K562 (cell line): ENCODE data around the gene MAGI1. TPM values are rescaled to one million over a fixed set of nuclear protein-coding genes. Genes with fewer than 3 reads are reported as not detected.

ENCODE experiments used
- ATAC-seq: fragments of 200-7000 bp; cut with Tn5 transposase; 3 replicates; pipeline ENCODE4 v1.9.1; 2020; ENCODE audit warnings: moderate library complexity
- BruUV-seq: library from RNA; stranded (reverse); fragments of 400-500 nt; replicated peaks from 2 replicates; lab custom pipeline; 2021; lab: Mats Ljungman, UMichigan
- CTCF ChIA-PET: fragments of 300-600 bp; formaldehyde crosslinking; extraction: SDS; loops from one replicate; lab custom pipeline; 2021; ENCODE audit warnings: low intra/inter-chr PET ratio; lab: Yijun Ruan, JAX
- POLR2A ChIA-PET: fragments of 300-600, 350-650 bp; sonication (Branson Sonifier 250); formaldehyde crosslinking; extraction: SDS; loops from one replicate; lab custom pipeline; 2021; ENCODE audit warnings: antibody characterized with exemption, inconsistent platforms; lab: Yijun Ruan, JAX
- DNase-seq, 4 experiments: peaks; one replicate each; pipeline versions ENCODE4 v3.0.0 to v3.0.0-alpha.2; 2011 to 2018; ENCODE audit warnings: low spot score in 3 of 4, mixed read lengths in 3 of 4; ENCODE audit errors: extremely low read depth in 1 of 4
- FAIRE-seq: peaks from 2 replicates; lab custom pipeline; 2011; peaks lifted over from hg19 to GRCh38; lab: Jason Lieb, UNC
- H2AFZ ChIP-seq: 2 replicates; pipeline ENCODE4 v1.6.0; 2011; ENCODE audit warnings: low read depth, low read length, control low read depth, inconsistent platforms
- H3K27ac ChIP-seq: fragments of 200-600 bp; 3 replicates; pipeline ENCODE4 v1.8.0; 2011; ENCODE audit warnings: low read depth, mild to moderate bottlenecking, control low read depth, inconsistent platforms, low read length, moderate library complexity, mixed read lengths; ENCODE audit errors: extremely low read depth
- H3K27me3 ChIP-seq, 2 experiments: fragments of 300-600 bp in 1 of 2; 2 replicates in 1 of 2; 3 replicates in 1 of 2; pipeline versions ENCODE4 v1.6.0 to v1.8.0; 2011; ENCODE audit warnings: inconsistent platforms in 2 of 2, low read length in 2 of 2, mild to moderate bottlenecking in 1 of 2, mixed read lengths in 1 of 2, moderate library complexity in 1 of 2; ENCODE audit not compliant: control insufficient read depth in 2 of 2, insufficient read depth in 2 of 2
- H3K36me3 ChIP-seq: fragments of 300-600 bp; 3 replicates; pipeline ENCODE4 v1.8.0; 2011; ENCODE audit warnings: mild to moderate bottlenecking, low read length, inconsistent platforms; ENCODE audit not compliant: control insufficient read depth, insufficient read depth
- H3K4me1 ChIP-seq, 2 experiments: fragments of 200-600 bp in 1 of 2; replicated peaks in 1 of 2; 2 replicates in 1 of 2; 3 replicates in 1 of 2; pipeline versions ENCODE4 v1.5.1 to v1.8.0; 2011; ENCODE audit warnings: inconsistent platforms in 2 of 2, low read length in 2 of 2, mild to moderate bottlenecking in 1 of 2, mixed read lengths in 1 of 2, moderate library complexity in 1 of 2; ENCODE audit not compliant: control insufficient read depth in 2 of 2, insufficient read depth in 2 of 2
- H3K4me2 ChIP-seq: 2 replicates; pipeline ENCODE4 v1.6.1; 2011; ENCODE audit warnings: low read length, control low read depth, inconsistent platforms, mixed read lengths; ENCODE audit not compliant: insufficient read depth
- H3K4me3 ChIP-seq: fragments of 200-600 bp; sonication (generic), shearing (Covaris generic); 2 replicates; pipeline ENCODE4 v1.5.1; 2016; ENCODE audit warnings: control low read depth, inconsistent platforms
- H3K79me2 ChIP-seq: fragments of 200-600 bp; 3 replicates; pipeline ENCODE4 v1.8.0; 2011; ENCODE audit warnings: low read length, inconsistent platforms; ENCODE audit not compliant: control insufficient read depth, insufficient read depth
- H3K9ac ChIP-seq, 2 experiments: 2 replicates each; pipeline versions ENCODE4 v1.6.0 to v1.6.1; 2011; ENCODE audit warnings: low read depth in 2 of 2, low read length in 2 of 2, control low read depth in 1 of 2, inconsistent platforms in 1 of 2, mild to moderate bottlenecking in 1 of 2, mixed read lengths in 1 of 2; ENCODE audit not compliant: insufficient read depth in 1 of 2
- H3K9me1 ChIP-seq: one replicate; pipeline ENCODE4 v1.6.0; 2011; ENCODE audit warnings: inconsistent platforms, mild to moderate bottlenecking, low read length, moderate library complexity; ENCODE audit not compliant: control insufficient read depth, insufficient read depth
- H3K9me3 ChIP-seq: replicated peaks from 2 replicates; pipeline ENCODE4 v1.5.1; 2011; ENCODE audit warnings: low read depth, low read length, inconsistent platforms; ENCODE audit not compliant: control insufficient read depth, insufficient read depth
- H4K20me1 ChIP-seq: replicated peaks from 2 replicates; pipeline ENCODE4 v1.6.1; 2011; ENCODE audit warnings: low read length, inconsistent platforms, mixed read lengths; ENCODE audit not compliant: control insufficient read depth, insufficient read depth
- HNRNPK ChIP-seq: fragments of 200-400 bp; formaldehyde crosslinking; IDR thresholded peaks from one replicate; pipeline ENCODE4 v1.6.1; 2018; ENCODE audit warnings: mild to moderate bottlenecking, low read depth, low read length; ENCODE audit not compliant: poor library complexity, severe bottlenecking
- NFE2 ChIP-seq: IDR thresholded peaks from 2 replicates; pipeline ENCODE4 v1.6.1; 2014; ENCODE audit warnings: antibody characterized with exemption, low read depth
- NFRKB ChIP-seq: fragments of 450-650 bp; IDR thresholded peaks from 2 replicates; pipeline ENCODE4 v1.6.1; 2016; ENCODE audit warnings: low read depth
- TAL1 ChIP-seq: fragments of 450-650 bp; IDR thresholded peaks from 2 replicates; pipeline ENCODE4 v1.6.1; 2016; ENCODE audit warnings: mild to moderate bottlenecking
- ZNF695 ChIP-seq: fragments of 450-650 bp; formaldehyde crosslinking; IDR thresholded peaks from 2 replicates; pipeline ENCODE4 v1.4.0; 2020; ENCODE audit warnings: mild to moderate bottlenecking, moderate library complexity
- WGBS: fragments of 100-300 bp; shearing (Covaris generic); methylation state at CpG from one replicate; pipeline ENCODE4 v1.1.6; 2016; ENCODE audit warnings: low coverage, mixed read lengths; ENCODE audit not compliant: insufficient coverage; ENCODE audit errors: missing lambda C conversion rate; 5-methylcytosine and 5-hydroxymethylcytosine counted together
- in situ Hi-C: fragments of 300-500 bp; cut with MboI; formaldehyde crosslinking; loops from 4 replicates; pipeline ENCODE4 v1.15.0; 2018; ENCODE audit warnings: inconsistent platforms, mixed read lengths
- intact Hi-C: fragments of 100-400 bp; cut with micrococcal nuclease; formaldehyde crosslinking; loops from 2 replicates; pipeline ENCODE4 v1.14.2; 2022
- polyA plus RNA-seq, 8 experiments: library from polyadenylated mRNA; depleted of rRNA in 4 of 8; stranded (reverse) in 5 of 8; unstranded in 3 of 8; fragments of >200 nt; fragmentation: Nextera tagmentation in 2 of 8; fragmentation: Illumina TruSeq in 1 of 8; extraction: Ambion mirVana in 2 of 8; extraction: Trizol in 1 of 8; gene quantifications; 2 replicates each; pipeline versions ENCODE4 v1.2.1 to v1.2.3, GENCODE V29; 2011 to 2014; ENCODE audit warnings: inconsistent platforms in 1 of 8, missing spikeins in 1 of 8
- total RNA-seq, 7 experiments: library from RNA; depleted of rRNA in 6 of 7; stranded (reverse); fragments of >200 nt in 6 of 7; fragmentation: Illumina TruSeq in 2 of 7; extraction: Trizol in 2 of 7; gene quantifications; 2 replicates each; pipeline versions ENCODE4 v1.2.1 to v1.2.3, GENCODE V29; 2011 to 2021; ENCODE audit warnings: low replicate concordance in 1 of 7
- TF ChIP-seq, protein P1 (sequence below), 2 experiments: fragments of 450-650 bp; IDR thresholded peaks; 2 replicates each; pipeline ENCODE4 v1.6.1; 2016; ENCODE audit warnings: mild to moderate bottlenecking in 2 of 2, borderline replicate concordance in 1 of 2, low read depth in 1 of 2, moderate library complexity in 1 of 2

Gene MAGI1
- total and polyA plus RNA-seq, 9 of the 15 experiments (the other 6 are each of a cell fraction or from before 2014, with no cell fraction given) = 7.8 to 59.4 (median 43.2) TPM

DNA sequence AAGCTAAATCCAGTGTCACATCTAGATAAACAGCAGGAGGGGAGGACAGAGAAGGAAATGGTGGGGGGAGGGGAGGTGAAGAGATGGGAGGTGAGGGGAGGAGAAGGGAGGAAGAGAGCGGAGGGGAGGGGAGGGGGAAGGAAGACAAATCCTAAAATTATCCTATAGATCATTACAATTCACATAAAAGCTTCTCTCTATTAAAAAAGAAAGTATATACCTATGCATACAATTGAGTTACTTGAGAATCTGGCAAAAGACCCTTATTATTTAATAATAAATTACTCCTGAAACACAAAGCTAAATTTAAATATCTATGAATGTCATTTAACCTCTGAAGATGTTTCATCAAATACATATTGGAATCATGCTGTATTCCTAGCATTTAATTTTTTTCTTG is 303.9 kb downstream of the MAGI1 start:
- Histone ChIP-seq H3K36me3 (no peaks in the 10 kb centered on the region), H2AFZ (no peak overlapping the region), H3K9me1 (no peaks in the 10 kb centered on the region), H4K20me1 (no peaks in the 10 kb centered on the region), H3K9me3 (no peaks in the 10 kb centered on the region), H3K27ac (no peak overlapping the region), H3K4me2 (no peak overlapping the region), H3K27me3 (no peaks in the 10 kb centered on the region)
- BruUV-seq = no TSS peak
- intact Hi-C loops = loop anchor here (5.0 to 10.0 kb wide), 2 partner anchors 57 to 140 kb away; no protein-coding TSS in a partner anchor
- CTCF ChIA-PET = no interaction called here
- no CpG with 5 or more reads among the region's 1 CpG for WGBS
- DNase-seq = no peak
- no peak for ATAC-seq
- peak; percentile 79 for TF ChIP-seq HNRNPK
- TF ChIP-seq NFE2 = no peak
- TF ChIP-seq TAL1 = no peak
- TF ChIP-seq, all 486 proteins: peak for 1
- Histone ChIP-seq H3K4me3 (no peak overlapping the region), H3K79me2 (no peaks in the 10 kb centered on the region), H3K9ac (no peak overlapping the region), H3K4me1 (no peaks in the 10 kb centered on the region; a peak in 2 of 5 replicates)
- in situ Hi-C loops = loop anchor here (10.0 to 25.0 kb wide), 2 partner anchors 290 to 1197 kb away; no protein-coding TSS in a partner anchor
- no peak for FAIRE-seq
- POLR2A ChIA-PET = no interaction called here

DNA sequence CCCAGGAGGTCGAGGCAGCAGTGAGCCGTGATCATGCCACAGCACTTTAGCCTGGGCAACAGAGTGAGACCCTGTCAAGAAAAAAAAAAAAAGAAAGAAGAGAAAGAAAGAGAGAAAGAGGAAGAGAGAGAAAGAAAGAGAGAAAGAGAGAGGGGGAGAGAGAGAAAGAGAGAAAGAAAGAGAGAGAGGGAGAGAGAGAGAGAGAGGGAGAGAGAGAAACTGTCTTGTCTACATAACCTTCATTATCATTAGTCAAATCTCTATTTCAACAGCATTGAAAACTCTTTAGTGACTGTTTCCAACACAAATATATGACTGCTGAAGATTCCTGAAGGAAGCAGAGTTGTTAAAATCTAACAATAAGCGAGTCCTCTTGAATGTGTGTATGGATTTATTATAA is 304.3 kb downstream of the MAGI1 start:
- no peaks in the 10 kb centered on the region for H3K79me2 ChIP-seq
- no peak for FAIRE-seq
- ChIA-PET POLR2A (no interaction called here), CTCF (no interaction called here)
- H4K20me1 ChIP-seq = no peaks in the 10 kb centered on the region
- no peak overlapping the region for H3K4me3 ChIP-seq
- intact Hi-C loops (loop anchor here (5.0 to 10.0 kb wide), 2 partner anchors 57 to 140 kb away; no protein-coding TSS in a partner anchor), in situ Hi-C loops (loop anchor here (10.0 to 25.0 kb wide), 2 partner anchors 290 to 1197 kb away; no protein-coding TSS in a partner anchor)
- ATAC-seq = no peak
- no peak for DNase-seq
- H3K4me2 ChIP-seq = no peak overlapping the region
- H3K9me3 ChIP-seq = no peaks in the 10 kb centered on the region
- 13% methylated on average over 1 of the region's 3 CpGs for WGBS
- no peaks in the 10 kb centered on the region for H3K9me1 ChIP-seq
- H3K27me3 ChIP-seq = no peaks in the 10 kb centered on the region
- no peaks in the 10 kb centered on the region; a peak in 2 of 5 replicates for H3K4me1 ChIP-seq
- no peak overlapping the region for H3K9ac ChIP-seq
- no peak overlapping the region for H2AFZ ChIP-seq
- no peak overlapping the region for H3K27ac ChIP-seq
- no TSS peak for BruUV-seq
- TF ChIP-seq ZNF695 = no peak
- TF ChIP-seq NFRKB = no peak
- TF ChIP-seq, protein P1, sequence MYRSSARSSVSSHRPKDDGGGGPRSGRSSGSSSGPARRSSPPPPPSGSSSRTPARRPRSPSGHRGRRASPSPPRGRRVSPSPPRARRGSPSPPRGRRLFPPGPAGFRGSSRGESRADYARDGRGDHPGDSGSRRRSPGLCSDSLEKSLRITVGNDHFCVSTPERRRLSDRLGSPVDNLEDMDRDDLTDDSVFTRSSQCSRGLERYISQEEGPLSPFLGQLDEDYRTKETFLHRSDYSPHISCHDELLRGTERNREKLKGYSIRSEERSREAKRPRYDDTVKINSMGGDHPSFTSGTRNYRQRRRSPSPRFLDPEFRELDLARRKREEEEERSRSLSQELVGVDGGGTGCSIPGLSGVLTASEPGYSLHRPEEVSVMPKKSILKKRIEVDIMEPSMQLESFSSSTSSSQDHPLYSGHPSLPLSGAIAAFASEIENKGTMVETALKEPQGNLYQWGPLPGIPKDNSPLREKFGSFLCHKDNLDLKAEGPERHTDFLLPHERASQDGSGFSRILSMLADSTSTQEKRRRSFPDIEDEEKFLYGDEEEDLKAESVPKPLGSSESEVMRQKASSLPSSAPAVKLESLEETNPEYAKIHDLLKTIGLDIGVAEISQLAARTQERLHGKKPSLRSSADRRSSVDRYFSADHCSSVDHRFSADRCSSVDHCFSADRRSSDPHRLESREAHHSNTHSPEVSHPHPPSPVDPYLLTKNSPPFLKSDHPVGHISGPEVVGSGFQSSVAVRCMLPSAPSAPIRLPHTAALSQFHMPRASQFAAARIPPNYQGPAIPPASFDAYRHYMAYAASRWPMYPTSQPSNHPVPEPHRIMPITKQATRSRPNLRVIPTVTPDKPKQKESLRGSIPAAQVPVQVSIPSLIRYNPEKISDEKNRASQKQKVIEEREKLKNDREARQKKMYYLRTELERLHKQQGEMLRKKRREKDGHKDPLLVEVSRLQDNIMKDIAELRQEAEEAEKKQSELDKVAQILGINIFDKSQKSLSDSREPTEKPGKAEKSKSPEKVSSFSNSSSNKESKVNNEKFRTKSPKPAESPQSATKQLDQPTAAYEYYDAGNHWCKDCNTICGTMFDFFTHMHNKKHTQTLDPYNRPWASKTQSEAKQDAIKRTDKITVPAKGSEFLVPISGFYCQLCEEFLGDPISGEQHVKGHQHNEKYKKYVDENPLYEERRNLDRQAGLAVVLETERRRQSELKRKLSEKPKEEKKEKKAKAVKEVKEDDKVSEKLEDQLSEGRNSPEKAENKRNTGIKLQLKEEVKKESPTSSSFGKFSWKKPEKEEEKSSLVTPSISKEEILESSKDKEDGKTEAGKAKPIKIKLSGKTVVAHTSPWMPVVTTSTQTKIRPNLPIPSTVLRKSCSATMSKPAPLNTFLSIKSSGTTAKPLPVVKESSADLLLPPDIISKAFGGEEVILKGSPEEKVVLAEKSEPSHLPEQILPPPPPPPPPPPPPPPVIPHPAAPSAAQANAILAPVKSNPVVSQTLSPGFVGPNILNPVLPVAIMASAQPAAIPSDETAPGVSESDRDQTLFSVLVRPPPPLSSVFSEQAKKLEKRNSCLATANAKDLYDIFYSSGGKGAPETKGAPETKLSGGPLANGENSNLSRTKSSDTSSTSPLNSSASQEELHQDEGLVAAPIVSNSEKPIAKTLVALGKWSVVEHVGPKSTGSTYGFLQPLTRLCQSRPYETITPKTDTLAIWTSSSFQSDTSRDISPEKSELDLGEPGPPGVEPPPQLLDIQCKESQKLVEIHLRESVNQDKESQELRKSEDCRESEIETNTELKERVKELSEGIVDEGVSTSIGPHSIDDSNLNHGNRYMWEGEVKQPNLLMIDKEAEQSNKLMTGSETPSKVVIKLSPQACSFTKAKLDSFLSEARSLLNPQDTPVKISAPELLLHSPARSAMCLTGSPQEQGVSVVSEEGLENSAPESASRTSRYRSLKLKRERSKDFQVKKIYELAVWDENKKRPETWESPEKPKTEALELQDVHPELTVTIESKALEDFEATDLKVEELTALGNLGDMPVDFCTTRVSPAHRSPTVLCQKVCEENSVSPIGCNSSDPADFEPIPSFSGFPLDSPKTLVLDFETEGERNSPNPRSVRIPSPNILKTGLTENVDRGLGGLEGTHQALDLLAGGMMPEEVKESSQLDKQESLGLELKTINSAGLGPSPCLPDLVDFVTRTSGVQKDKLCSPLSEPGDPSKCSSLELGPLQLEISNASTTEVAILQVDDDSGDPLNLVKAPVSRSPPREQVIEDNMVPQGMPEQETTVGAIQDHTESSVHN (IDR thresholded peaks at IDR 0.05; ENCODE audit: borderline replicate concordance in 1 of 2, low read depth in 1 of 2) = no peak
- TF ChIP-seq, all 486 proteins: peak for 0
- no peaks in the 10 kb centered on the region for H3K36me3 ChIP-seq
